PC-3 (cell line): ENCODE measurements around the gene MICB. TPM values are rescaled to one million over a fixed set of nuclear protein-coding genes. Genes with fewer than 3 reads are reported as not detected.

ENCODE experiments used
- ATAC-seq: fragments of 200-7000 bp; cut with Tn5 transposase; 2 replicates; pipeline ENCODE4 v1.9.1; 2020; ENCODE audit warnings: mild to moderate bottlenecking, moderate library complexity
- BruUV-seq: library from RNA; stranded (reverse); fragments of 400-500 nt; replicated peaks from 2 replicates; lab custom pipeline; 2021; lab: Mats Ljungman, UMichigan
- CTCF ChIA-PET: fragments of 300-600 bp; sonication (Branson Sonifier 250); formaldehyde crosslinking; loops from one replicate; lab custom pipeline; 2022; ENCODE audit warnings: antibody characterized with exemption; lab: Charles Lee
- POLR2A ChIA-PET: fragments of 300-600 bp; sonication (Branson Sonifier 250); formaldehyde crosslinking; loops from one replicate; lab custom pipeline; 2022; ENCODE audit warnings: antibody characterized with exemption; ENCODE audit not compliant: unreplicated experiment; lab: Charles Lee
- DNase-seq: peaks from one replicate; pipeline ENCODE4 v3.0.0-alpha.2; 2015
- H2AFZ ChIP-seq: fragments of 300-600 bp; sonication (generic); 2 replicates; pipeline ENCODE4 v1.6.0; 2016; ENCODE audit warnings: antibody characterized with exemption, low read length
- H3F3A ChIP-seq: fragments of 300-600 bp; sonication (generic); one replicate; pipeline ENCODE4 v1.6.0; 2017; ENCODE audit warnings: antibody characterized with exemption, low read length, control low read depth, mild to moderate bottlenecking; ENCODE audit not compliant: unreplicated experiment
- H3K27ac ChIP-seq: fragments of 300-600 bp; sonication (generic); 2 replicates; pipeline ENCODE4 v1.5.1; 2016; ENCODE audit warnings: mild to moderate bottlenecking, low read length
- H3K27me3 ChIP-seq: fragments of 300-600 bp; sonication (generic); 2 replicates; pipeline ENCODE4 v1.6.1; 2016; ENCODE audit warnings: low read length, mixed read lengths
- H3K36me3 ChIP-seq: fragments of 300-600 bp; sonication (generic); 2 replicates; pipeline ENCODE4 v1.6.1; 2016; ENCODE audit warnings: low read depth, mixed run types, low read length, mixed read lengths
- H3K4me1 ChIP-seq: fragments of 300-600 bp; sonication (generic); 2 replicates; pipeline ENCODE4 v1.5.1; 2016; ENCODE audit warnings: low read length; ENCODE audit not compliant: insufficient read depth
- H3K4me2 ChIP-seq: fragments of 300-600 bp; sonication (generic); 2 replicates; pipeline ENCODE4 v1.6.0; 2016; ENCODE audit warnings: low read length
- H3K4me3 ChIP-seq: fragments of 300-600 bp; sonication (generic); 2 replicates; pipeline ENCODE4 v1.5.1; 2016; ENCODE audit warnings: mild to moderate bottlenecking, low read length, mixed read lengths
- H3K79me2 ChIP-seq: fragments of 300-600 bp; sonication (generic); 2 replicates; pipeline ENCODE4 v1.6.1; 2017; ENCODE audit warnings: low read length, mixed read lengths
- H3K9ac ChIP-seq: fragments of 300-600 bp; sonication (generic); 2 replicates; pipeline ENCODE4 v1.6.0; 2016; ENCODE audit warnings: mild to moderate bottlenecking, low read length
- H3K9me2 ChIP-seq: fragments of 300-600 bp; sonication (generic); replicated peaks from 2 replicates; pipeline ENCODE4 v1.6.1; 2016; ENCODE audit warnings: mixed run types, low read length, mixed read lengths
- H3K9me3 ChIP-seq: fragments of 300-600 bp; sonication (generic); 2 replicates; pipeline ENCODE4 v1.6.1; 2016; ENCODE audit warnings: low read length, mixed read lengths
- H4K20me1 ChIP-seq: fragments of 300-600 bp; sonication (generic); 2 replicates; pipeline ENCODE4 v1.6.1; 2016; ENCODE audit warnings: low read length, mixed read lengths
- EZH2 ChIP-seq: fragments of 300-600 bp; sonication (generic); IDR thresholded peaks from one replicate; pipeline ENCODE4 v1.6.1; 2017; ENCODE audit warnings: antibody characterized with exemption, mild to moderate bottlenecking, low read length; ENCODE audit not compliant: unreplicated experiment
- EZH2phosphoT487 ChIP-seq: fragments of 300-600 bp; sonication (generic); IDR thresholded peaks from 2 replicates; pipeline ENCODE4 v1.6.1; 2018; ENCODE audit warnings: mild to moderate bottlenecking, antibody characterized with exemption, low read length, borderline replicate concordance
- intact Hi-C: fragments of 100-400 bp; cut with micrococcal nuclease; formaldehyde crosslinking; loops from 2 replicates; pipeline ENCODE4 v1.9.0; 2023
- total RNA-seq: library from RNA; depleted of rRNA; stranded (reverse); fragments of >200 nt; gene quantifications from 2 replicates; pipeline ENCODE4 v1.2.3, GENCODE V29; 2014
- TF ChIP-seq, protein P1 (sequence below): fragments of 300-600 bp; sonication (generic); conservative IDR thresholded peaks from 2 replicates; pipeline ENCODE4 v1.5.1; 2017; ENCODE audit warnings: antibody characterized with exemption, low read depth, mild to moderate bottlenecking, low read length

Gene MICB
- total RNA-seq, 1 experiment from 2014 or later: 25.6 TPM

DNA sequence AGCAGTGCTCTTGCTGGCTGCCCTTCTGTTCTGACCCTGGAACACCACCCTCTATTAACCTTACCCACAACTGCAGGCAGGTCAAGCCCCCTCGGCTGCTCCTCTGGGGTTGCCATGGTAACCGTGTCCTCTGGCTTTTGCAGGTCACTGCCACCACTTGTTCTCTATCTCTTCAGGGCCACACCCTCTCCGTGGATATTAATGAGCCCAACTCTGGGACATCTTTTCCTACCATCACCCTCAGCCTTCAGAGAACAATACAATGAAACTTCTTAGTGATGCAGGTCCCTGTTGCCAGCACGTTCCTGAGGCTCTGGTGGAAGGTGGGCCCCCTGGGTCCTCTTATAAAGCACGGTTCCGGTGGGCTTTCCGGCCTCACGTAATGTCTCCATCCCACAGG, 30.8 kb upstream of the MICB start:
- Histone ChIP-seq H2AFZ (no peak overlapping the region), H3K36me3 (no peaks in the 10 kb centered on the region), H3K4me1 (peaks cover 11% of the 10 kb centered on the region), H3K27me3 (no peaks in the 10 kb centered on the region), H3K4me3 (no peak overlapping the region), H3K9me3 (no peaks in the 10 kb centered on the region), H3K9me2 (no peaks in the 10 kb centered on the region), H4K20me1 (no peaks in the 10 kb centered on the region), H3K27ac (no peak overlapping the region), H3K9ac (no peak overlapping the region), H3K4me2 (no peak overlapping the region), H3F3A (no peaks in the 10 kb centered on the region), H3K79me2 (no peaks in the 10 kb centered on the region)
- no peak for DNase-seq
- ChIA-PET POLR2A (no interaction called here), CTCF (no interaction called here)
- no TSS peak for BruUV-seq
- ATAC-seq: no peak
- intact Hi-C loops: no loop called here
- TF ChIP-seq EZH2 (no peak), EZH2phosphoT487 (no peak)
- TF ChIP-seq, protein P1, sequence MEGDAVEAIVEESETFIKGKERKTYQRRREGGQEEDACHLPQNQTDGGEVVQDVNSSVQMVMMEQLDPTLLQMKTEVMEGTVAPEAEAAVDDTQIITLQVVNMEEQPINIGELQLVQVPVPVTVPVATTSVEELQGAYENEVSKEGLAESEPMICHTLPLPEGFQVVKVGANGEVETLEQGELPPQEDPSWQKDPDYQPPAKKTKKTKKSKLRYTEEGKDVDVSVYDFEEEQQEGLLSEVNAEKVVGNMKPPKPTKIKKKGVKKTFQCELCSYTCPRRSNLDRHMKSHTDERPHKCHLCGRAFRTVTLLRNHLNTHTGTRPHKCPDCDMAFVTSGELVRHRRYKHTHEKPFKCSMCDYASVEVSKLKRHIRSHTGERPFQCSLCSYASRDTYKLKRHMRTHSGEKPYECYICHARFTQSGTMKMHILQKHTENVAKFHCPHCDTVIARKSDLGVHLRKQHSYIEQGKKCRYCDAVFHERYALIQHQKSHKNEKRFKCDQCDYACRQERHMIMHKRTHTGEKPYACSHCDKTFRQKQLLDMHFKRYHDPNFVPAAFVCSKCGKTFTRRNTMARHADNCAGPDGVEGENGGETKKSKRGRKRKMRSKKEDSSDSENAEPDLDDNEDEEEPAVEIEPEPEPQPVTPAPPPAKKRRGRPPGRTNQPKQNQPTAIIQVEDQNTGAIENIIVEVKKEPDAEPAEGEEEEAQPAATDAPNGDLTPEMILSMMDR: no peak

DNA sequence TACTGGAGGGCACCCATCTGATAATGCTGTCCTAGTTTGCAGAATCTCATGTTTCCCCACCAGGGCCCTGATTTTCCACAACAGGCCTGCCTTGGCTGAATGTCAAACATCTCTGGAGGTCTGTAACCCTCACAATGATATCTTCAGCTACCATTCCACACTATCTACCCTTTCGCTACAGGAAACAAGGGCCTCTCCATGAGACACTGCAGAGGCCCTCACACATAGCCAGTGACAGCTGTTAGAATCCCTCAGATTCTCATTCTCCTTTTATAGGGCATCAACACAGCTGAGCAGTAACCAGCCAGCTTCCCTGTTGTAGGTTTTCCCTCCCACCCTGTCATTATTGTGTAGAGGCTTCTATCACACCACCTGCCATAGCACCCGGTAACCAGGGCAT, 29.6 kb upstream of the MICB start:
- H4K20me1 ChIP-seq: no peaks in the 10 kb centered on the region
- TF ChIP-seq, protein P1: no peak
- TF ChIP-seq EZH2phosphoT487 (no peak), EZH2 (no peak)
- CTCF ChIA-PET: no interaction called here
- H3F3A ChIP-seq: no peaks in the 10 kb centered on the region
- intact Hi-C loops: no loop called here
- ATAC-seq: no peak
- no peaks in the 10 kb centered on the region for H3K79me2 ChIP-seq
- no peak overlapping the region for H3K4me2 ChIP-seq
- DNase-seq: no peak
- BruUV-seq: no TSS peak
- peaks cover 2% of the 10 kb centered on the region; the same call in 1 of the 2 replicates for H3K4me1 ChIP-seq
- no peaks in the 10 kb centered on the region for H3K27me3 ChIP-seq
- no peaks in the 10 kb centered on the region for H3K36me3 ChIP-seq
- no peaks in the 10 kb centered on the region for H3K9me2 ChIP-seq
- POLR2A ChIA-PET: no interaction called here
- H2AFZ ChIP-seq: no peak overlapping the region
- no peak overlapping the region for H3K9ac ChIP-seq
- no peak overlapping the region for H3K4me3 ChIP-seq
- no peak overlapping the region for H3K27ac ChIP-seq
- H3K9me3 ChIP-seq: no peaks in the 10 kb centered on the region

DNA sequence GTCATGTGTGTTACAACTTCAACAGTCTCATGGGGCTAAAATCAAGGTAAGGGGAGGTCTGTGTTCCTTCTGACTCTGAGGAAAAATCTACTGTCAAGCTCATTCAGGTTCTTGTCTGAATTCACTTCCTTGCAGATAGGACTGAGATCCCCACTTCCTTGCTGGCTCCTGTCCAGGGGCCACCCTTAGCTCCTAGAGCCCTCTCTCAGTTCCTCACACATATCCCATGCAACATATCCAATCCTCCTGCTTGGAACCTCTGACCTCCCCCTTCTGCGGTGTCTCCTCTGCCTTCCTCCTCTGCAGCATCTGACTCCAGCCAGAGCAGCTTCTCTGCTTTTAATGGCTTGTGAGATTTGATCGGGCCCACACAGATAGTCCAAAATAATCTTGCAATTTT, 27.1 kb upstream of the MICB start:
- H3K4me3 ChIP-seq: no peak overlapping the region
- BruUV-seq: no TSS peak
- TF ChIP-seq, protein P1: no peak
- TF ChIP-seq EZH2phosphoT487: no peak
- H3K27me3 ChIP-seq: no peaks in the 10 kb centered on the region
- no peak overlapping the region for H2AFZ ChIP-seq
- no peak overlapping the region for H3K9ac ChIP-seq
- peaks cover 16% of the 10 kb centered on the region for H3K4me1 ChIP-seq
- ChIA-PET CTCF (no interaction called here), POLR2A (no interaction called here)
- H3K36me3 ChIP-seq: no peaks in the 10 kb centered on the region
- H3K9me3 ChIP-seq: no peaks in the 10 kb centered on the region
- no peaks in the 10 kb centered on the region for H4K20me1 ChIP-seq
- DNase-seq (no peak), ATAC-seq (no peak)
- no peaks in the 10 kb centered on the region for H3K79me2 ChIP-seq
- H3K27ac ChIP-seq: no peak overlapping the region
- H3K9me2 ChIP-seq: no peaks in the 10 kb centered on the region
- intact Hi-C loops: no loop called here
- no peaks in the 10 kb centered on the region for H3F3A ChIP-seq
- H3K4me2 ChIP-seq: no peak overlapping the region
